Measurements from ENCODE around the gene ACIN1.

Gene ACIN1

DNA sequence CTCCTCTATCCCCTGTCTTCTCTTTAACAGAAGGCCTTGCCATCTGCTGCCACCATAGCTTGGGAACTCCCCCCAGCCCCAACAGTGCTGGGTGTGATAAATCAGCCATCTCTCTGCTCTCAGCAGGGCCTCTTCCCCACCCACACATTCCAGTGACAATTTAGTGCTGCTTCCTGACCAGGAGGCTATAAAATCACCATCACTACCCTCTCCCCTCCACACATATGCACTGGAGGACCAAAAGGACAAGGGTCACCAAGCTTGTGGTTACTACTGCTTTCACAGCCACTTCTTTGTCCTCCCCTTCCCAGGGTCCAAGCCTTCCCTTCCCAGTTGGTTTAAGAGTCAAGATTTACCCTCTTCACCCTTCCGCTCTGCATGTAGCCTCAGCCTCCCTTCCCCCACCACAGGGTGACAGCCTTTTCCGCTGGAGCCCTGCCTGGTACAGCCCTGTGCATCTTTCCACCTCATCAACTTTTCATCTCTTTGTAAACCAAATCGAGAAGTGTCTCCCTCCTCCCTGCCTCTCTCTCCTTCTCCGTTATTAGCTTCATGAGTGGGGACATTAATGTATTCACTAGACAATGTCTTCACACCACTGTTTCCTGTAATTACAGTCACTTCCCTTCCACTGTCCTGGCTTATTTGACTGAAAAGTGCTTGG, 69.7 kb downstream of the ACIN1 start:
- no peak overlapping the region for H3K4me3 ChIP-seq (ENCODE audit: low read depth, low read length)
- ChIA-PET CTCF (interaction anchor here (0.6 to 3.2 kb wide), 8 partner anchors 13 to 95 kb away, joined by 3 to 17 read pairs (median 6); partner anchors contain the start of gene AJUBA), POLR2A (interaction anchor here (1.0 to 3.1 kb wide), 2 partner anchors 9 to 18 kb away, joined by 3 to 13 read pairs; no protein-coding TSS in a partner anchor)
- no peak for DNase-seq (ENCODE audit: low read depth, low spot score)
- TF ChIP-seq, protein P1, sequence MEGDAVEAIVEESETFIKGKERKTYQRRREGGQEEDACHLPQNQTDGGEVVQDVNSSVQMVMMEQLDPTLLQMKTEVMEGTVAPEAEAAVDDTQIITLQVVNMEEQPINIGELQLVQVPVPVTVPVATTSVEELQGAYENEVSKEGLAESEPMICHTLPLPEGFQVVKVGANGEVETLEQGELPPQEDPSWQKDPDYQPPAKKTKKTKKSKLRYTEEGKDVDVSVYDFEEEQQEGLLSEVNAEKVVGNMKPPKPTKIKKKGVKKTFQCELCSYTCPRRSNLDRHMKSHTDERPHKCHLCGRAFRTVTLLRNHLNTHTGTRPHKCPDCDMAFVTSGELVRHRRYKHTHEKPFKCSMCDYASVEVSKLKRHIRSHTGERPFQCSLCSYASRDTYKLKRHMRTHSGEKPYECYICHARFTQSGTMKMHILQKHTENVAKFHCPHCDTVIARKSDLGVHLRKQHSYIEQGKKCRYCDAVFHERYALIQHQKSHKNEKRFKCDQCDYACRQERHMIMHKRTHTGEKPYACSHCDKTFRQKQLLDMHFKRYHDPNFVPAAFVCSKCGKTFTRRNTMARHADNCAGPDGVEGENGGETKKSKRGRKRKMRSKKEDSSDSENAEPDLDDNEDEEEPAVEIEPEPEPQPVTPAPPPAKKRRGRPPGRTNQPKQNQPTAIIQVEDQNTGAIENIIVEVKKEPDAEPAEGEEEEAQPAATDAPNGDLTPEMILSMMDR (IDR thresholded peaks at IDR 0.05; ENCODE audit: insufficient read depth, low read length, missing control alignments) = no peak

DNA sequence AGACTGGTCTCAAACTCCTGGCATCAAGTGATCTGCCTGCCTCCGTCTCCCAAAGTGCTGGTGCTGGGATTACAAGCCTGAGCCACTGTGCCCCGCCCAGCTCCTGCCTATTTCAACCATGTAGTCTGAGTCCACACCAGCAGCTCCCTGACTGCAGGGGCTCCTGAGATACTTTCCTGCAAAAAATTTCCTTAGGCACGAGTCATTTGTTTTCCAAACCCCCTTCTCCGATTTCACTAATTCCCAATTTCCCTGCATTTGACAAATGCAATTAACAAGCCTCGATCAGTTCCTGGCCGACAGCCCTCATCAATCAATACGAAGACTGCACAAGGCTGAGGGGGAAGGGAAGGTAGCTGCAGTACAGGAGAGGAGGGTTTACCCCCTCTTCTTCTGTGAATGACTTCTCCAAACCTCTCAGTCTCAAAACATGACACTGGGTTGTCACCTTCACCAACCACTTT, 70.3 kb downstream of the ACIN1 start:
- no peak overlapping the region for H3K4me3 ChIP-seq (ENCODE audit: low read depth, low read length)
- ChIA-PET CTCF (interaction anchor here (0.9 to 3.2 kb wide), 11 partner anchors 9 to 468 kb away, joined by 3 to 17 read pairs (median 5); partner anchors contain the start of gene AJUBA), POLR2A (interaction anchor here (1.0 to 3.1 kb wide), 2 partner anchors 9 to 18 kb away, joined by 3 to 13 read pairs; no protein-coding TSS in a partner anchor)
- TF ChIP-seq, protein P1 (IDR thresholded peaks at IDR 0.05; ENCODE audit: insufficient read depth, low read length, missing control alignments) = no peak
- no peak for DNase-seq (ENCODE audit: low read depth, low spot score)

DNA sequence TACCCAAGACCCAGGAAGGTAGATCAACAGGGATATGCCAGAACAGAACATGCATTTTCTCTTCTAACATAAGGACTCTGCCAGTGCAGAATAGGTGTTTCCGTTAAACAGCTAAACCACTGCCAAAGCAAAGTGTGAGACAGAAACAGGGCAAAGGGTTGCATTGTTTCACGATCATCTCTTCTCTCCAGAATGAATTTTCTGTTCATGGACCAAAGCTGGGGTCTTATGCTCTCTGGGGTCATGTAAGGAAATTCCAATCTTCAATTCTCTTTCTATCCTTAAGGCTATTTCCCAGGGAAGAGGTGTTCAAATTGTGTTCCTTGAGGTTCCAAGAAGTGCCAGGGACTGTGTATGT, 71.2 kb downstream of the ACIN1 start:
- TF ChIP-seq, protein P1 (IDR thresholded peaks at IDR 0.05; ENCODE audit: insufficient read depth, low read length, missing control alignments) = no peak
- ChIA-PET POLR2A (interaction anchor here (1.5 to 3.1 kb wide), 2 partner anchors 11 to 17 kb away, joined by 3 to 13 read pairs; no protein-coding TSS in a partner anchor), CTCF (interaction anchor here (0.8 to 3.2 kb wide), 12 partner anchors 10 to 467 kb away, joined by 3 to 15 read pairs (median 4); partner anchors contain the start of gene AJUBA)
- no peak for DNase-seq (ENCODE audit: low read depth, low spot score)
- no peak overlapping the region for H3K4me3 ChIP-seq (ENCODE audit: low read depth, low read length)

DNA sequence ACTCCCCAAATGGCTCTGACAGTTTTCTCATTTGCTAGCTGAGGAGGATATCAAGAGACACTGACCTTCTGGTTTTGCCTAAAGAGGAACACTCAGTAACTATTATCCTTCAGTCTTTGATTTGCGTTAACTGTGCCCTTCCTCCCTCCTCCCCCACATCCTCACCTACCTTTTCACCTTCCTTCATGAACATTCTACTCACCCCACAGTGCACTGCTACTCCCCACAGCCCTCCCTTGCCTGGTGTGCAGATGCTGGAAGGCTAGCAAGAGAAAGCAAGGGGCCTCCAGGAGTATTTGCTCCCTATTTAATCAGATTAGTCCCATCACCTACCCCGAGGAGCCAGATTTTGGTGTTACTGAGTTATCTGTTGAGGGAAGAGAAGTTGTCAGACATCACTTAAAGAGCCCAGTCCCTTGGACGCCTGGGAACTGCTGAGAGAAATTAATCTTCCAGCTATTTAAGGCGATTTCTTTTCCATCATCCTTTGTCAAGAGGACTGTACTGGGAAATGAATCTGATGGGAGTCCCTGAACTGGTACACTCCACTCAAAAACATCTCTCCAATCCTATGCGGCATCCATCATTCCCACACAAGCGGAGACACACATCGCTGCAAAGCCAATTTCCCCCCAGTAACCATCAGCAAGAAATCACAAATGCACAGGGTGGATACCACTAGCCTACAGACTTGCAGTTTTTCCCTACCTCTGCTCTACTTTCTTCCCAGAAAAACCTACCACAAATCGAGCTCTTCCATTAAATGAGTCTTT, 71.7 kb downstream of the ACIN1 start:
- CTCF ChIA-PET = interaction anchor here (0.8 to 3.2 kb wide), 11 partner anchors 11 to 466 kb away, joined by 3 to 15 read pairs (median 6); partner anchors contain the start of gene CDH24
- POLR2A ChIA-PET = interaction anchor here (1.5 to 3.1 kb wide), 2 partner anchors 11 to 16 kb away, joined by 3 to 13 read pairs; no protein-coding TSS in a partner anchor
- no peak overlapping the region for H3K4me3 ChIP-seq (ENCODE audit: low read depth, low read length)
- TF ChIP-seq, protein P1 (IDR thresholded peaks at IDR 0.05; ENCODE audit: insufficient read depth, low read length, missing control alignments) = no peak
- DNase-seq (ENCODE audit: low read depth, low spot score) = no peak

DNA sequence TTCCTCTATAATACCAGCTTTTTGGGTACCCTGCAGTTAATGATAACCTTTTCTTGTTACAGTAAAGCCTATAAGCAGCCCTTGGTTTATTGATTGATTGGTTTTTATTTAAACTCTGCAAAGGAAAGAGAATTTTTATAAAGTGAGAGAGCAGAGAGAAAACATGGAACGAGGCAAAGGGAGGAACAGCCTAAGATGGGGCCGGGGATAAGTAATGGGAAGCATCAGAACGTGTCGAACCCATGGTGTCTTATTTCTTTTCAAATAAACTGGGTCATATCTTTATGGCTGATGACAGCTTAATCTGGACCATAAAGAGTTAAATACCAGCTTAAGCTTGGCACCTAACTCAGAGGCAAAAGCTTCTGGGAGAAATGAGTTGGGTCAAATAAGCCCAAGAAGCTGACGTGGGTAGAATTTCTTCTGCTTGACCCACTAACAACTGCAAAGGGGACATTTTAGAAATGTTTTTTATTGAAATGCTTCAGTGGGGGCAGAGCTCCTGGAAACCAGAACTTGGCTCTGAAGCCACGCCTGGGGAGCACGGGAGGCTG, 73.0 kb downstream of the ACIN1 start:
- H3K4me3 ChIP-seq (ENCODE audit: low read depth, low read length) = no peak overlapping the region
- DNase-seq (ENCODE audit: low read depth, low spot score) = no peak
- POLR2A ChIA-PET = no interaction called here
- TF ChIP-seq, protein P1 (IDR thresholded peaks at IDR 0.05; ENCODE audit: insufficient read depth, low read length, missing control alignments) = no peak
- CTCF ChIA-PET = interaction anchor here (0.8 to 2.8 kb wide), 8 partner anchors 9 to 47 kb away, joined by 4 to 12 read pairs (median 5); partner anchors contain the start of gene CDH24
